ENCODE data around the gene NCSTN. TPM values are rescaled to one million over a fixed set of nuclear protein-coding genes. Genes with fewer than 3 reads are reported as not detected.

NCSTN gene
- total RNA-seq, 4 donors from 2014 or later: 60.9 to 82.9 (median 69.1) TPM

GRCh38 chr1:160370561-160371345, 27.6 kb downstream of the NCSTN start:
- no peak for TF ChIP-seq CTCF (IDR thresholded peaks at IDR 0.05)
- DNase-seq (ENCODE audit: low spot score): no peak
- ATAC-seq (ENCODE audit: low FRiP score): no peak

- DNase-seq (ENCODE audit: low spot score) (no peak), ATAC-seq (ENCODE audit: low FRiP score) (no peak)
- TF ChIP-seq CTCF (IDR thresholded peaks at IDR 0.05): no peak
These were observed 28.1 kb downstream of the NCSTN start for GRCh38 chr1:160371346-160371631.

GRCh38 chr1:160371756-160372155, 28.6 kb downstream of the NCSTN start:
- TF ChIP-seq CTCF (IDR thresholded peaks at IDR 0.05): no peak
- no peak for ATAC-seq (ENCODE audit: low FRiP score)

GRCh38 chr1:160373696-160374095, 30.5 kb downstream of the NCSTN start:
- DNase-seq (ENCODE audit: low spot score) (no peak), ATAC-seq (ENCODE audit: low FRiP score) (no peak)
- no peak for TF ChIP-seq CTCF (IDR thresholded peaks at IDR 0.05)

More at GRCh38 chr1:160371756-160372155, 28.6 kb downstream of the NCSTN start:
- no peak for DNase-seq (ENCODE audit: low spot score)

- ATAC-seq (ENCODE audit: low FRiP score) (no peak), DNase-seq (ENCODE audit: low spot score) (no peak)
- no peak for TF ChIP-seq CTCF (IDR thresholded peaks at IDR 0.05)
These were observed 31.3 kb downstream of the NCSTN start for GRCh38 chr1:160374306-160375110.

- TF ChIP-seq CTCF (IDR thresholded peaks at IDR 0.05): no peak
- no peak for DNase-seq (ENCODE audit: low spot score)
- no peak for ATAC-seq (ENCODE audit: low FRiP score)
These were observed 32.8 kb downstream of the NCSTN start for GRCh38 chr1:160375788-160376524.
